Measurements from ENCODE around the gene PTPN2. TPM values are rescaled to one million over a fixed set of nuclear protein-coding genes. Genes with fewer than 3 reads are reported as not detected.

PTPN2 gene
- polyA plus RNA-seq, 5 donors, result 55.2 to 79.2 (median 72.9) TPM

GRCh38 chr18:12861637-12862036, 22.4 kb downstream of the PTPN2 start:
- DNase-seq, result no peak

DNA sequence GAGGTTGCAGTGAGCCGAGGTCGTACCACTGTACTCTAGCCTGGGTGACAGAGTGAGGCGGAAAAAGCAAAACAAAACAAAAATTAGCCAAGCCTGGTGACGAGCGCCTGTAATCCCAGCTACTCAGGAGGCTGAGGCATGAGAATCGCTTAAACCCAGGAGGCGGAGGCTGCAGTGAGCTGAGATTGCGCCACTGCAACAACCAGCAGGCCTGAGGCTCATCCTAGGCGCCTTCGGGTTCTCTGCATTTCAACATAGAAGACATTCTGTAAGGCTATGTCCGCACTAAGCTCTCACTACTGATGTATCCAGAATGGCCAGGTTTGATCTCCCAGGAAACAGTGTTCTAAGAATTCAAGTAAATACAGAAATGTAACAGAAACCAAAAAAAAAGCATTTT, 23.5 kb downstream of the PTPN2 start:
- no peak for DNase-seq

- DNase-seq, result no peak
These were observed 25.0 kb downstream of the PTPN2 start for GRCh38 chr18:12858991-12859390.

DNA sequence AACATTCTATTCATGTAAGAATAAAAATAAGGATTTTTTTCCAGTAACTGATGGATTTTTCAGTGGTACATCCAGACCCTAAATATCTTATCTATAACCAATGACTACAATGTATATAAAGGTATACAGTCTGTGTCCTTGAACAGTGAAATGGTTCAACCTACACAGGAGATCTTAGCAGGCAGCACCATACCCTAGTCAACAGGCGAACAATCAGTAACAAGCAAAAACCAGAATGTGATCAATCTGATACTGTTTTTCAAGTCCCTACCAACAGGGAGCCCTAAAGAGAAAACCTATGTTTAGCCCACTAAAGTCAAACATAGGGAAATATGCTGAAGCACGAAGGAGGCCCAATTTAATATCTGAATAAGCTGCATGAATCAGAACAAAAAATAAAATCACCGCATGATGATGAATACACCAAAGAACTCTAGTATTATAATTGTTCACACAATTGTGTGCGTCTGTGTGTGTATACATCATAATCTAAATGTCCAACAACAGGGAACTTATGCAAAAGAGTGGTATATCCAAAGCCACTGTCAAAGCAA, 26.0 kb downstream of the PTPN2 start:
- DNase-seq, result no peak

GRCh38 chr18:12857215-12857905, 26.7 kb downstream of the PTPN2 start:
- no peak for DNase-seq

GRCh38 chr18:12855916-12856315, 28.1 kb downstream of the PTPN2 start:
- no peak for DNase-seq

GRCh38 chr18:12852566-12853315, 31.3 kb downstream of the PTPN2 start:
- DNase-seq, result no peak

GRCh38 chr18:12851716-12852115, 32.3 kb downstream of the PTPN2 start:
- no peak for DNase-seq

GRCh38 chr18:12849548-12849947, 34.5 kb downstream of the PTPN2 start:
- peak; percentile 24 to 27 for DNase-seq

DNA sequence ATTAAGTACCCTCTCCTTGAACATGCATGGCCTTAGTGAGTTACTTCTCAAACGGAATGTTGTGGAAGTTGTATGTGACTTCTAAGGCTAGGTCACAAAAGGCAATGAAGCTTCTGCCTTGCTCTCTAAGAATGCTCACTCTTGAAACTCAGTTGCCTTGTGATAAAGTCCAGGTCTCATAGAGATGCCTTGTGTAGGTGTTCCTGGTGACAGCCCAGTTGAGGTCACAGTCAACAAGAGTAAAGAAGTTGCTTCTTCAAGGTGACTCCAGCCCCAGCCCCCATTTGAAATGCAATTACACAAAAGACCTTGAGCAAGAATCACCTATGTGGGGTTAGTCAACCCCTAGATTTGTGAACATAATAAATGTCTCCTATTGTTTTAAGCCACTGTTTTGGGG, 35.6 kb downstream of the PTPN2 start:
- no peak for DNase-seq

DNA sequence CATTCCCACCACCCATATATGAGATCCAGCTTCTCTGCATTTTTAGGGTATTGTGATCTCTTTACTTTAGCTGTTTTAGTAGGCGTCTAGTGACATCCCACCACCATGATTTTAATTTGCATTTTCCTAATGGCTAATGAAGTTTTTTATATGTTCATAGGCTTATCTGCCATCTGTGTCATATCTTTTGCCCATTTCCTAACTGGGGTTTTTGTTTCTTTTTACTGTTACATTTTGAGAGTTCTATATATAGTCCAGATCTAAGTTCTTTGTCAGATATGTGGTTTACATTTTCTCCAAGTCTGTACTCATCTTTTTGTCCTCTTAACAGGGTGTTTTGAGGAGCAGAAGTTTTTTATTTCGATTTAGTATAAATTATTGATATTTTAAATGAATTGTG, 39.6 kb downstream of the PTPN2 start:
- DNase-seq, result no peak

DNA sequence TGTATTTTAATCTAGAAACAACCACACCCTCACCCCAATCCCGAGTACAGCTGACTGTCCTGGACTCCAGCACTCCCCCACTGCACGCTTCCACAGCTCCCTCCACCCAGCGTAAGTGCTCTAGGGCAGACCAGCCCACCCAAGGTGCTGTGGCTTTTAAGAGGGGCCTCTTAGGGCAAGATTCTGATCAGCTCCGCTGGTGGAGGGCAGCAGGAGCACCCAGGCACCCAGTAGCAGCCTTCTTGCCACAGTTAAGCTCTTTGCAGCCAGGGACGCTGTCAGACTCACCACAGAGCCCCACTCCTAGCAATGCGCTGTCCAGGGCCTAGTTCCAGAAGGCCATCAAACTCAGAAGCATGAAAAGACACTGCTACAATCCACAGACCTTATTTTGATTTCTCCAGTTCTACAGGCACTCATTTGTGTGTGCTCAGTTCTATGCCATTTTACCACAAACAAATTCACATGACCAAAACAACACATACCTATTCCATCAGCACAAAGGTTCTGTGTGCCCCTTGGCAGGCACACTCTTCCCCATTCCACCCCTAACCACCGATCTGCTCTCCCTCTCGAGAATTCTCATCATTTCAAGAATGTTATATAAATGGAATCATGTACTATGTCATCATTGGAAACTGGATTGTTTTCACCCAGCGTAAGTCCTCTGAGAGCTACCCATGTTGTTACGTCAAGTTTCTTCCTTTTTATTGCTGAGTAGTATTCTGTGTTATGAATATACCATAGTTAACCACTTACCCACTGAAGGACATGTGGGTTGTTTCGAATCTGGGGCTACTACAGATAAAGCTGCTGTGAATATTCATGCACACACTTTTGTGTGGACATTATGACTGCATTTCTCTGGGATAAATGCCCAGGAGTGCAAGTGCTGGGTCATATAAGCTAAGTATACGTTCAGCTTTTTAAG, 40.4 kb downstream of the PTPN2 start:
- DNase-seq, result no peak

GRCh38 chr18:12842459-12843380, 41.3 kb downstream of the PTPN2 start:
- no peak for DNase-seq

DNA sequence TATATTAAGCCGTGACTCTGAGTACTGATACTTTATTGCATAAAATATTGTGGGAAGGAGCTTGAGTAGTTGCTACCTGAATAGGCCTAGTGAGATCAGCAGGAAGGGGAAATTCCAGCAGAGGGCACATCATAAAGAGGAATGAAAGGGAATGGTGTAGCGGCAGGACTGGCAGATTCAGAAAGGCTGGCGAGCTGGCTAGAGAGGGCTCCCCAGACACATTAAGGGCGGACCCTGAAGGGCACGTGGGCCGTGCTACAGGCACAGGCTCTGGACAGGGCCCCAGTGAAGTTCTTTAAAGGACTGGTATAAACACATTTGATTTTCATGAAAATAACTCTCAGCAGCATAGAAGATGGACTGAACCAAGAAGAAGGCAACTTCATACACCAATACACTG, 43.0 kb downstream of the PTPN2 start:
- no peak for DNase-seq

DNA sequence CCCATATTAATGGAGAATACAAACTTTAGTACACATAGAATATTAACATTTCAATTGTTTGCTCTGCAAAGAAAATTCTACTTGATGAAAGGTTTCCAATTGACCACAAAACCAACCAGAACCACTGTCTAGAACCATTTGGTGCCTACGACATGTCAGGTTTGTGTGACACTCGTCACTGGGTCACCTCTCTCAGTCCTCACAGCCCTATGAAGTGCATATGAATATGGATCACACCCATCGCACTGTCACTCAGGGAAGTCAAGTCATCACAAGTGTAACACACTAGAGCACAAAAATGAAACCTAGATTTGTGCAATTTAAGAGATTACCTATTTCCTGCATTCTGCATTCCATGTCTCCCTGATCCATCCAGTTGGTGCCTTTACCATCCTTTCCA, 43.7 kb downstream of the PTPN2 start:
- DNase-seq, result no peak

DNA sequence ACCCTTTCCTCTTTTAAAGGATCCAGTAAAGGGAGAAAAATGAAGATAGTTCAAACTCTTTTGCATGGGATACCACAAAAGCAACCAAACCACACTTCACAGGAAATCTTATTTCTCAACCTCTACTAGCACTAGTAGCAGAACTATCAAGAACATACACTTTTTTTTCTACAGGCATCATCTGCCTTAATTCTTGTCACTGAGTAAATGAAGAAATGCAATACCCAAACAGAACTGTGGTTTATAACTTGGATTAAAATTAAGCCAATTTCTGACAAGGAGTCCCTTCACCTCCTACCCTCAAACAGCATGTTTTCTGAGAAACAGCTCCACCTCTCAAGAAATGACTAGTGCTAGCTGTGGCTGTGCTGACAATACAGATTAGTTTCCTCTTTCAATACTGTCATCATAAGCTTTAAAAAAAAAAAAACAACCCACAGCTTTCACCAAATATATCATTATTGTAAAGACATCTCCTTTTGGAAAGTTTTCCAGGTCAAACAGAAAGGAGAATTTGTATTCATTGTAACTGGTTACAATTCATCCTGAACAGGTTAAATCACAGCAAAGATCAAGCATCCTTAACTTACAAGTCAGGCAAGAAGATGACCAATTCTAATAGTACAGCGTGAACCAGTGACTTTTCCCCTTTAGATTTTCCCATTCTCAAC, 44.4 kb downstream of the PTPN2 start:
- no peak for DNase-seq

GRCh38 chr18:12839057-12839525, 44.9 kb downstream of the PTPN2 start:
- no peak for DNase-seq

DNA sequence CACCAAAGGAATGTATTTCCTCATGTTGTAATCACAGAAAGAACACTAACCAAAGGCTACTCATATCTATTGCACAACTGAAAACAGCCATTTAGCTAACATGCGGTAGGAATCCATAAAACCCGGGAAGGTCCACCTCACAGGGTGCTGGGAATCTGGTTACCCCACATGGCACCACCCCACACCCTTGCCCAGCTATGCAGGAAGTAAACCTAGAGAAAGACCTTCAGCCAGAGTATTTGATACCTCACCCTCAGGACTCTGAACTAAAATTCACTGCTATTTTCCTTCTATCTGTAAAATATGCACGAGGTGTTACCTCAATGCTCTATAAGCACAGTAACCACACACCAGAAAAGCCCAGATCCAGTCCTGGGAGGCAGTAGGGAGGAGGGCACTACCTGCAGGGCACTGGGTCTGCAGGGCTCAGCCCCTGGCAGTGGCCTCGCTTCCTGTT, 45.8 kb downstream of the PTPN2 start:
- DNase-seq, result peak; percentile 45 to 52

- peak; percentile 24 to 26 for DNase-seq
These were observed 46.3 kb downstream of the PTPN2 start for GRCh38 chr18:12837747-12838146.

DNA sequence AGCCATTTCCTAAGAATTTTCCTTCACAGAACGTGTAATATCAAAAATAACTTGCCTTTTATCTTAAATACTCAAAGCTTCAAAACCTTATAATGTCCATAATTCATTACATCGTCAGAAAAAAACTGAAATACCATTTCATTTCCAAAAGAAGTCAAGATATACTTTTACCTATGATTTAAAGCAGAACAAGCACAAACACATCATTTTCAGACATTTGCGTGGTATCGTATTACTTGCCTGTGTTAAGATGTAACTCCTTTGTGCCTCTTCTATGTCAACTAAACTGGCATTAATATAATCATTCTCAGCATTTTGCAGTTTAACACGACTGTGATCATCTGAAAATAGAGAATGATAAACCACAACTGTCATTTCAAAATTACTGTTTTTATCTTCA, 47.5 kb downstream of the PTPN2 start:
- no peak for DNase-seq
